Measurements from ENCODE around the gene MYO7A. TPM values are rescaled to one million over a fixed set of nuclear protein-coding genes. Genes with fewer than 3 reads are reported as not detected.

Gene MYO7A
- total RNA-seq, 1 donor from 2014 or later: 46.4 TPM

DNA sequence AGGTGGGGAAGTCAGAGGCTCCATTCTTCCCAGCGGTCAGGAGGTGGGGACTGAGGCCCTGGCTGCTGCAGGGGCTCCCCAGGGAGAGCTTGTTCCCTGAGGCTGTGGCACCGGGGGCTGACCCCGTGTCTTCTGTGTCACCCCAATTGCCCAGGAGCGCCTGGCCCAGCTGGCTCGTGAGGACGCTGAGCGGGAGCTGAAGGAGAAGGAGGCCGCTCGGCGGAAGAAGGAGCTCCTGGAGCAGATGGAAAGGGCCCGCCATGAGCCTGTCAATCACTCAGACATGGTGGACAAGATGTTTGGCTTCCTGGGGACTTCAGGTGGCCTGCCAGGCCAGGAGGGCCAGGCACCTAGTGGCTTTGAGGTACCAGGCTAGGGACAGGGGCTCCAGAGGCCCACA, 53.2 kb downstream of the MYO7A start:
- no peaks in the 10 kb centered on the region for H3K9me3 ChIP-seq
- no peaks in the 10 kb centered on the region for H3K4me1 ChIP-seq
- H3K27me3 ChIP-seq: no peaks in the 10 kb centered on the region
- intact Hi-C loops (cut with DNase I): no loop called here
- H3K4me3 ChIP-seq: no peak overlapping the region
- no peak overlapping the region for H3K27ac ChIP-seq
- DNase-seq (ENCODE audit: low spot score in 2 of 2): no peak
- TF ChIP-seq, protein P1, sequence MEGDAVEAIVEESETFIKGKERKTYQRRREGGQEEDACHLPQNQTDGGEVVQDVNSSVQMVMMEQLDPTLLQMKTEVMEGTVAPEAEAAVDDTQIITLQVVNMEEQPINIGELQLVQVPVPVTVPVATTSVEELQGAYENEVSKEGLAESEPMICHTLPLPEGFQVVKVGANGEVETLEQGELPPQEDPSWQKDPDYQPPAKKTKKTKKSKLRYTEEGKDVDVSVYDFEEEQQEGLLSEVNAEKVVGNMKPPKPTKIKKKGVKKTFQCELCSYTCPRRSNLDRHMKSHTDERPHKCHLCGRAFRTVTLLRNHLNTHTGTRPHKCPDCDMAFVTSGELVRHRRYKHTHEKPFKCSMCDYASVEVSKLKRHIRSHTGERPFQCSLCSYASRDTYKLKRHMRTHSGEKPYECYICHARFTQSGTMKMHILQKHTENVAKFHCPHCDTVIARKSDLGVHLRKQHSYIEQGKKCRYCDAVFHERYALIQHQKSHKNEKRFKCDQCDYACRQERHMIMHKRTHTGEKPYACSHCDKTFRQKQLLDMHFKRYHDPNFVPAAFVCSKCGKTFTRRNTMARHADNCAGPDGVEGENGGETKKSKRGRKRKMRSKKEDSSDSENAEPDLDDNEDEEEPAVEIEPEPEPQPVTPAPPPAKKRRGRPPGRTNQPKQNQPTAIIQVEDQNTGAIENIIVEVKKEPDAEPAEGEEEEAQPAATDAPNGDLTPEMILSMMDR (IDR thresholded peaks at IDR 0.05): no peak
- H3K36me3 ChIP-seq: no peaks in the 10 kb centered on the region

DNA sequence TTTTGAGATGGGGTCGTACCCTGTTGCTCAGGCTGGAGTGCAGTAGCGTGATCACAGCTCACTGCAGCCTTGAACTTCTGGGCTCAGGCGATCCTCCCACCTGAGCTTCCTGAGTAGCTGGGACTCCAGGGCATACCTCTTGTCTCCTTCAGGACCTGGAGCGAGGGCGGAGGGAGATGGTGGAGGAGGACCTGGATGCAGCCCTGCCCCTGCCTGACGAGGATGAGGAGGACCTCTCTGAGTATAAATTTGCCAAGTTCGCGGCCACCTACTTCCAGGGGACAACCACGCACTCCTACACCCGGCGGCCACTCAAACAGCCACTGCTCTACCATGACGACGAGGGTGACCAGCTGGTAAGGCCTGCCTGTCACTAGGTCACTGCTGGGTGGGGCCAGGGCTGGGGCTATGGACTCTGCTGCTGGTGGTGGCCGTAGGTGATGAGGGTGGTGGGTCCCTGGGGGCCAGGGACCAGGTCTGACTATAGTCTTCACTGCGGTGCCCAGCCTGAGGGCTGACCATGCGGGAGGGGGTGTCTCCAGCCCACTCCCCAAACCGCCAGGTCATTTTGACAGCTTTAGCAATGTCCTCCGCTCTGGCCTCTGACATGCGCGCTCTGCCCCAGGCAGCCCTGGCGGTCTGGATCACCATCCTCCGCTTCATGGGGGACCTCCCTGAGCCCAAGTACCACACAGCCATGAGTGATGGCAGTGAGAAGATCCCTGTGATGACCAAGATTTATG, 53.9 kb downstream of the MYO7A start:
- TF ChIP-seq, protein P1 (IDR thresholded peaks at IDR 0.05): no peak
- Histone ChIP-seq H3K27ac (no peak overlapping the region), H3K9me3 (no peaks in the 10 kb centered on the region), H3K4me1 (no peaks in the 10 kb centered on the region), H3K36me3 (no peaks in the 10 kb centered on the region), H3K27me3 (no peaks in the 10 kb centered on the region), H3K4me3 (no peak overlapping the region)
- intact Hi-C loops (cut with DNase I): no loop called here
- DNase-seq (ENCODE audit: low spot score in 2 of 2): no peak

DNA sequence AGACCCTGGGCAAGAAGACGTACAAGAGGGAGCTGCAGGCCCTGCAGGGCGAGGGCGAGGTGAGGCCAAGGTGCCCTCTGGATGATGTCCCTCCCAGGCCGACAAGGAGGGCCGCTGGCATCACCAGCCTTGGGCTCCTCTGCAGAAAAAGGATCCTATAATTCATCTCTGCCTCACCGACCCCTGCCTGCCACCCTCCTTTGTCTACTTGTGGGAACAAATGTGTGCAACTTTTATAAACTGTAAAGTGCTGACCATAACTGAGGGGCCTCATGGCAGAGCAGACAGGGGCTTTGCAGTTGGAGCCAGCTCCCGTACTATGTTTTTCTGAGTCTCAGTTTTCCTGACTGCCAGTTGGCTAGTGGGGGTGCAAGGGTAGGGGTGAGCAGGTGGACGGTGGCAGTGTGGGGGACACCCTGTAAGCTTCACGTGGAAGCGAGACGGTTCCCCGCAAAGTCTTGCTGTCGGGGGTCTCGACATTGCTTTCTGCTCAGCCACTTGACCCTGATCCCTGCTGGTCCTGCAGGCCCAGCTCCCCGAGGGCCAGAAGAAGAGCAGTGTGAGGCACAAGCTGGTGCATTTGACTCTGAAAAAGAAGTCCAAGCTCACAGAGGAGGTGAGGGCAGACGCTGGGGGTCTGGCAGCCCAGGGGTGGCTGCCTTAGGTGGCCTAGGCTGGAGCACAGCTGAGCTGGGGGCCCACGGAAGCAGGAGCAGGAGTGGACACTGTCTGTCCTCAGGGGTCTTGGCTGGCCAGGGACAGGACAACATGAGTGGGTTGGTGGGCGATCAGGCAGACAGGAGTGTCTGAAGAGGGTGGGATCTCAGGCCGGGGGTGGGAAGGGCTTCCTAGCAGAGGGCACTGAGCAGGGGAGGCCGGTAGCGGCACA, 54.7 kb downstream of the MYO7A start:
- Histone ChIP-seq H3K27me3 (no peaks in the 10 kb centered on the region), H3K36me3 (no peaks in the 10 kb centered on the region), H3K4me3 (no peak overlapping the region), H3K27ac (no peak overlapping the region), H3K4me1 (no peaks in the 10 kb centered on the region), H3K9me3 (no peaks in the 10 kb centered on the region)
- intact Hi-C loops (cut with DNase I): no loop called here
- TF ChIP-seq, protein P1 (IDR thresholded peaks at IDR 0.05): no peak
- no peak for DNase-seq (ENCODE audit: low spot score in 2 of 2)

DNA sequence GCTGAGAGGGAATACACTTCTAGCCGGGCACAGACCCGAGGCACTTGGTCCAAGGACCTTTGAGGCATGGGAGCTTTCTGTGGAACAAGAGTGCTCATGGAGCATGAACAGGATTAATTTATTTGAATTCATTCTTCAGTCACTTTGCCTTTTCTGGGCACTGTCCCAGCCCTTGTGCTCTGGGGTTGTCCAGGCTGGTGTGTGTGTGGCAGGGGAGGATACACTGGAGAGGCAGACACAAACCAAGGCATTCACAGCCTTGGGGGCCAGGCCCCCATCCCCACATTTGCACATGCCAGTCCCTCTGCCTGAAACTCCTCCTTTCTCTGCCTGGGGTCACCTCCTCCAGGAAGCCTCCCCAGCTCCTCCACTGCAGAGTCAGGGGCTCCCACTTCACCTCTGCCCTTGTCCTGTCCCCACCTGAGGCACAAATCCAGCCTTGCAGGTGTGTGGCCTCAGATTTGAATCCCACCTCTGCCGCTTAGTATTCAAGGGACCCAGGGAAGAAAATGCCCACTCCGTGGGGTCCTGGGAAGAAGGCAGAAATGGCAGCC, 55.5 kb downstream of the MYO7A start:
- Histone ChIP-seq H3K36me3 (no peaks in the 10 kb centered on the region), H3K27ac (no peak overlapping the region), H3K4me1 (no peaks in the 10 kb centered on the region), H3K27me3 (no peaks in the 10 kb centered on the region), H3K4me3 (no peak overlapping the region), H3K9me3 (no peaks in the 10 kb centered on the region)
- TF ChIP-seq, protein P1 (IDR thresholded peaks at IDR 0.05): no peak
- intact Hi-C loops (cut with DNase I): no loop called here
- no peak for DNase-seq (ENCODE audit: low spot score in 2 of 2)

DNA sequence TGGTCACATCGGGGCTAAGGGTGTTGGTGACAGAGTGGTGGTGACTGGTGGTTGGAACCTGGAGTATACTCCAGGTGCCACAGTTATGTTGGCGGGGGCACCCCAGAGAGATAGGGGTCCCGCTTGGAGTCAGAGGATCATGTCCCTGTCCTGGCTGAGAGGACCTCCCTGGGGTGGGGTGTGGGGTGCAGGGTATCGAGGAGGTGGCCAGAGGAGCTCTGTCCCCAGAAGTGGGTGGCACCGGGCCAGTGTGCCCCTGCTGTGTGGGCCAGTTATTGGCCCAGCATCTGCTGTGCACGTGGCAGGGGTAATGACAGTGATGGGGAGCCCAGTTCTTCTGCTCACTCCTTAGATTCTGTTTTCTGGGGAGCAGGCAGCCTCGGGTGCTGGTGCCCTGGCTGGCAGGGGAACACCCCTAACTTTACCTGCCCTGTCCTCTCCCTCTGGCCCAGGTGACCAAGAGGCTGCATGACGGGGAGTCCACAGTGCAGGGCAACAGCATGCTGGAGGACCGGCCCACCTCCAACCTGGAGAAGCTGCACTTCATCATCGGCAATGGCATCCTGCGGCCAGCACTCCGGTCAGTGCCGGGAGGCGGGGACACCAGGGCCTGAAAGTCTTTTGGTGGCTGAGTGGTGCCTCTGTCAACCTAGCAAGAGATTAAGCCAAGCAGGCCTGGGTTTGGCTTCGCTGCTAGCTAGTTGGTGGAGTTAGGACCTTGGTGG, 56.3 kb downstream of the MYO7A start:
- intact Hi-C loops (cut with DNase I): no loop called here
- no peaks in the 10 kb centered on the region for H3K27me3 ChIP-seq
- no peaks in the 10 kb centered on the region for H3K36me3 ChIP-seq
- TF ChIP-seq, protein P1 (IDR thresholded peaks at IDR 0.05): no peak
- H3K27ac ChIP-seq: no peak overlapping the region
- no peak for DNase-seq (ENCODE audit: low spot score in 2 of 2)
- H3K9me3 ChIP-seq: no peaks in the 10 kb centered on the region
- no peak overlapping the region for H3K4me3 ChIP-seq
- no peaks in the 10 kb centered on the region for H3K4me1 ChIP-seq

All from ascending aorta (tissue), 2 donors.